ENCODE results near the gene CLCN5. TPM values are rescaled to one million over a fixed set of nuclear protein-coding genes. Genes with fewer than 3 reads are reported as not detected.
A peak's percentile ranks its signal among the peaks of the same experiment; 100 is the strongest.

Gene CLCN5
- total RNA-seq, 1 donor from 2014 or later: 8.4 TPM

- Histone ChIP-seq H3K27me3 (ENCODE audit: control insufficient read depth, insufficient read depth, low read length) (no peaks in the 10 kb centered on the region), H3K4me3 (ENCODE audit: low read depth, low read length) (no peak overlapping the region), H3K36me3 (ENCODE audit: control insufficient read depth, insufficient read depth, low read length) (no peaks in the 10 kb centered on the region)
- no peak for FAIRE-seq
- TF ChIP-seq CTCF (IDR thresholded peaks at IDR 0.05; ENCODE audit: insufficient read depth, low read length, severe bottlenecking): no peak
- DNase-seq (ENCODE audit: low read depth): peak; percentile 32
These were observed 55.8 kb downstream of the CLCN5 start for GRCh38 chrX:49978176-49978575.

- TF ChIP-seq CTCF (IDR thresholded peaks at IDR 0.05; ENCODE audit: insufficient read depth, low read length, severe bottlenecking): no peak
- FAIRE-seq (no peak), DNase-seq (ENCODE audit: low read depth) (no peak)
- H3K27me3 ChIP-seq (ENCODE audit: control insufficient read depth, insufficient read depth, low read length): no peaks in the 10 kb centered on the region
- H3K36me3 ChIP-seq (ENCODE audit: control insufficient read depth, insufficient read depth, low read length): no peaks in the 10 kb centered on the region
- H3K4me3 ChIP-seq (ENCODE audit: low read depth, low read length): no peak overlapping the region
These were observed 63.7 kb downstream of the CLCN5 start for GRCh38 chrX:49986058-49986457.

- TF ChIP-seq CTCF (IDR thresholded peaks at IDR 0.05; ENCODE audit: insufficient read depth, low read length, severe bottlenecking): no peak
- Histone ChIP-seq H3K27me3 (ENCODE audit: control insufficient read depth, insufficient read depth, low read length) (no peaks in the 10 kb centered on the region), H3K4me3 (ENCODE audit: low read depth, low read length) (no peak overlapping the region), H3K36me3 (ENCODE audit: control insufficient read depth, insufficient read depth, low read length) (no peaks in the 10 kb centered on the region)
- FAIRE-seq (no peak), DNase-seq (ENCODE audit: low read depth) (no peak)
These were observed 65.3 kb downstream of the CLCN5 start for GRCh38 chrX:49987651-49988050.

- Histone ChIP-seq H3K4me3 (ENCODE audit: low read depth, low read length) (no peak overlapping the region), H3K36me3 (ENCODE audit: control insufficient read depth, insufficient read depth, low read length) (no peaks in the 10 kb centered on the region), H3K27me3 (ENCODE audit: control insufficient read depth, insufficient read depth, low read length) (no peaks in the 10 kb centered on the region)
- no peak for TF ChIP-seq CTCF (IDR thresholded peaks at IDR 0.05; ENCODE audit: insufficient read depth, low read length, severe bottlenecking)
- no peak for FAIRE-seq
- DNase-seq (ENCODE audit: low read depth): no peak
These were observed 65.7 kb downstream of the CLCN5 start for GRCh38 chrX:49988143-49988542.

GRCh38 chrX:49991758-49992157 is 69.4 kb downstream of the CLCN5 start:
- TF ChIP-seq CTCF (IDR thresholded peaks at IDR 0.05; ENCODE audit: insufficient read depth, low read length, severe bottlenecking): no peak

GRCh38 chrX:49992853-49993252 is 70.5 kb downstream of the CLCN5 start:
- DNase-seq (ENCODE audit: low read depth): peak; percentile 12
- H3K36me3 ChIP-seq (ENCODE audit: control insufficient read depth, insufficient read depth, low read length): no peaks in the 10 kb centered on the region
- H3K27me3 ChIP-seq (ENCODE audit: control insufficient read depth, insufficient read depth, low read length): no peaks in the 10 kb centered on the region
- FAIRE-seq: no peak
- TF ChIP-seq CTCF (IDR thresholded peaks at IDR 0.05; ENCODE audit: insufficient read depth, low read length, severe bottlenecking): no peak
- no peak overlapping the region for H3K4me3 ChIP-seq (ENCODE audit: low read depth, low read length)

More at GRCh38 chrX:49991758-49992157, 69.4 kb downstream of the CLCN5 start:
- Histone ChIP-seq H3K4me3 (ENCODE audit: low read depth, low read length) (no peak overlapping the region), H3K36me3 (ENCODE audit: control insufficient read depth, insufficient read depth, low read length) (no peaks in the 10 kb centered on the region), H3K27me3 (ENCODE audit: control insufficient read depth, insufficient read depth, low read length) (no peaks in the 10 kb centered on the region)
- DNase-seq (ENCODE audit: low read depth) (no peak), FAIRE-seq (no peak)
